Neural cell (in vitro differentiated cells): ENCODE data around the gene SCAF4.

ENCODE experiments used
- EP300 ChIP-seq: fragments of 450-650 bp; conservative IDR thresholded peaks from 2 replicates; pipeline ENCODE4 v1.6.1; 2014; ENCODE audit warnings: antibody characterized with exemption, mild to moderate bottlenecking, moderate library complexity; ENCODE audit not compliant: poor library complexity, severe bottlenecking
- EZH2 ChIP-seq: fragments of 200-600, 300-800 bp; shearing (Covaris generic), sonication (generic); IDR thresholded peaks from 2 replicates; pipeline ENCODE4 v1.6.1; 2014; ENCODE audit warnings: antibody characterized with exemption, low read length, borderline replicate concordance, mild to moderate bottlenecking; ENCODE audit not compliant: insufficient read depth, poor library complexity, severe bottlenecking
- MXI1 ChIP-seq: fragments of 450-650 bp; conservative IDR thresholded peaks from 2 replicates; pipeline ENCODE4 v1.6.1; 2014; ENCODE audit warnings: antibody characterized with exemption, mild to moderate bottlenecking; ENCODE audit not compliant: poor library complexity, severe bottlenecking
- POLR2AphosphoS5 ChIP-seq: IDR thresholded peaks from 2 replicates; pipeline ENCODE4 v1.6.1; 2012
- RAD21 ChIP-seq: fragments of 450-650 bp; conservative IDR thresholded peaks from 2 replicates; pipeline ENCODE4 v1.6.1; 2014; ENCODE audit warnings: antibody characterized with exemption, mild to moderate bottlenecking, moderate library complexity
- SMC3 ChIP-seq: fragments of 450-650 bp; conservative IDR thresholded peaks from 2 replicates; pipeline ENCODE4 v1.6.1; 2014; ENCODE audit warnings: antibody characterized with exemption, mild to moderate bottlenecking, moderate library complexity; ENCODE audit not compliant: poor library complexity
- TAF1 ChIP-seq: IDR thresholded peaks from 2 replicates; pipeline ENCODE4 v1.6.1; 2012; ENCODE audit warnings: low read depth
- TF ChIP-seq, protein P1 (sequence below): fragments of 450-650 bp; IDR thresholded peaks from 2 replicates; pipeline ENCODE4 v1.5.1; 2014; ENCODE audit warnings: antibody characterized with exemption, mild to moderate bottlenecking, moderate library complexity; ENCODE audit not compliant: poor library complexity, severe bottlenecking
- TF ChIP-seq, protein P2 (sequence below): IDR thresholded peaks from 2 replicates; pipeline ENCODE4 v1.6.1; 2012; ENCODE audit warnings: borderline replicate concordance

GRCh38 chr21:31688603-31689368, 43.1 kb downstream of the SCAF4 start:
- no peak for TF ChIP-seq RAD21
- TF ChIP-seq, protein P1, sequence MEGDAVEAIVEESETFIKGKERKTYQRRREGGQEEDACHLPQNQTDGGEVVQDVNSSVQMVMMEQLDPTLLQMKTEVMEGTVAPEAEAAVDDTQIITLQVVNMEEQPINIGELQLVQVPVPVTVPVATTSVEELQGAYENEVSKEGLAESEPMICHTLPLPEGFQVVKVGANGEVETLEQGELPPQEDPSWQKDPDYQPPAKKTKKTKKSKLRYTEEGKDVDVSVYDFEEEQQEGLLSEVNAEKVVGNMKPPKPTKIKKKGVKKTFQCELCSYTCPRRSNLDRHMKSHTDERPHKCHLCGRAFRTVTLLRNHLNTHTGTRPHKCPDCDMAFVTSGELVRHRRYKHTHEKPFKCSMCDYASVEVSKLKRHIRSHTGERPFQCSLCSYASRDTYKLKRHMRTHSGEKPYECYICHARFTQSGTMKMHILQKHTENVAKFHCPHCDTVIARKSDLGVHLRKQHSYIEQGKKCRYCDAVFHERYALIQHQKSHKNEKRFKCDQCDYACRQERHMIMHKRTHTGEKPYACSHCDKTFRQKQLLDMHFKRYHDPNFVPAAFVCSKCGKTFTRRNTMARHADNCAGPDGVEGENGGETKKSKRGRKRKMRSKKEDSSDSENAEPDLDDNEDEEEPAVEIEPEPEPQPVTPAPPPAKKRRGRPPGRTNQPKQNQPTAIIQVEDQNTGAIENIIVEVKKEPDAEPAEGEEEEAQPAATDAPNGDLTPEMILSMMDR, result no peak
- no peak for TF ChIP-seq EP300
- no peak for TF ChIP-seq EZH2
- no peak for TF ChIP-seq POLR2AphosphoS5
- no peak for TF ChIP-seq SMC3
- TF ChIP-seq, protein P2, sequence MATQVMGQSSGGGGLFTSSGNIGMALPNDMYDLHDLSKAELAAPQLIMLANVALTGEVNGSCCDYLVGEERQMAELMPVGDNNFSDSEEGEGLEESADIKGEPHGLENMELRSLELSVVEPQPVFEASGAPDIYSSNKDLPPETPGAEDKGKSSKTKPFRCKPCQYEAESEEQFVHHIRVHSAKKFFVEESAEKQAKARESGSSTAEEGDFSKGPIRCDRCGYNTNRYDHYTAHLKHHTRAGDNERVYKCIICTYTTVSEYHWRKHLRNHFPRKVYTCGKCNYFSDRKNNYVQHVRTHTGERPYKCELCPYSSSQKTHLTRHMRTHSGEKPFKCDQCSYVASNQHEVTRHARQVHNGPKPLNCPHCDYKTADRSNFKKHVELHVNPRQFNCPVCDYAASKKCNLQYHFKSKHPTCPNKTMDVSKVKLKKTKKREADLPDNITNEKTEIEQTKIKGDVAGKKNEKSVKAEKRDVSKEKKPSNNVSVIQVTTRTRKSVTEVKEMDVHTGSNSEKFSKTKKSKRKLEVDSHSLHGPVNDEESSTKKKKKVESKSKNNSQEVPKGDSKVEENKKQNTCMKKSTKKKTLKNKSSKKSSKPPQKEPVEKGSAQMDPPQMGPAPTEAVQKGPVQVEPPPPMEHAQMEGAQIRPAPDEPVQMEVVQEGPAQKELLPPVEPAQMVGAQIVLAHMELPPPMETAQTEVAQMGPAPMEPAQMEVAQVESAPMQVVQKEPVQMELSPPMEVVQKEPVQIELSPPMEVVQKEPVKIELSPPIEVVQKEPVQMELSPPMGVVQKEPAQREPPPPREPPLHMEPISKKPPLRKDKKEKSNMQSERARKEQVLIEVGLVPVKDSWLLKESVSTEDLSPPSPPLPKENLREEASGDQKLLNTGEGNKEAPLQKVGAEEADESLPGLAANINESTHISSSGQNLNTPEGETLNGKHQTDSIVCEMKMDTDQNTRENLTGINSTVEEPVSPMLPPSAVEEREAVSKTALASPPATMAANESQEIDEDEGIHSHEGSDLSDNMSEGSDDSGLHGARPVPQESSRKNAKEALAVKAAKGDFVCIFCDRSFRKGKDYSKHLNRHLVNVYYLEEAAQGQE, result no peak
- TF ChIP-seq MXI1, result no peak
- TF ChIP-seq TAF1, result no peak
